Mucosa of descending colon (tissue), 3 donors: ENCODE measurements around the gene SLC27A1. TPM values are rescaled to one million over a fixed set of nuclear protein-coding genes. Genes with fewer than 3 reads are reported as not detected.

Experiments
- ATAC-seq: fragments of 200-7000 bp; cut with Tn5 transposase; one replicate; pipeline ENCODE4 v1.9.1; 2020; ENCODE audit warnings: mild to moderate bottlenecking, moderate library complexity
- DNase-seq, 3 donors: peaks; one replicate each; pipeline ENCODE4 v3.0.0-alpha.2; 2020
- H3K36me3 ChIP-seq: fragments of 200-600 bp; one replicate; pipeline ENCODE4 v1.8.0; 2021; ENCODE audit warnings: low read depth, mild to moderate bottlenecking
- H3K4me1 ChIP-seq: fragments of 200-600 bp; one replicate; pipeline ENCODE4 v1.8.0; 2021; ENCODE audit warnings: low read depth, mild to moderate bottlenecking
- H3K4me3 ChIP-seq: fragments of 200-600 bp; one replicate; pipeline ENCODE4 v1.8.0; 2021; ENCODE audit warnings: mild to moderate bottlenecking
- H3K9me3 ChIP-seq: fragments of 200-600 bp; one replicate; pipeline ENCODE4 v1.8.0; 2021; ENCODE audit warnings: mild to moderate bottlenecking
- intact Hi-C, 2 donors: fragments of 100-400 bp; cut with DNase I in 1 of 2; cut with micrococcal nuclease in 1 of 2; formaldehyde crosslinking; loops; one replicate each; pipeline versions ENCODE4 v1.11.0 to v1.11.1; 2022; cut with DNase I, micrococcal nuclease
- total RNA-seq, 3 donors: library from RNA; stranded (reverse); fragmentation: NEBNext Ultra II Directional in 2 of 3; extraction: Animal tissue kit (Norgen Biotek cat#: 25700) in 2 of 3; gene quantifications; one replicate each; pipeline versions ENCODE4 v1.2.1 to v1.2.4, GENCODE V29; 2021 to 2023
- TF ChIP-seq, protein P1 (sequence below): fragments of 200-600 bp; IDR thresholded peaks from one replicate; pipeline ENCODE4 v1.8.0; 2022; ENCODE audit warnings: antibody characterized with exemption, mild to moderate bottlenecking
- donor health status: DM: no; HTN: no; CAD: no; lungs with moderate emphysema.
- donor health status: DM: no; HTN: no; CAD: no.
- donor health status: DM: no; HTN: yes; CAD: no.

SLC27A1 gene
- total RNA-seq, 3 donors from 2014 or later = 5.7 to 17.2 (median 6.2) TPM

- H3K4me1 ChIP-seq = no peaks in the 10 kb centered on the region
- no peak for DNase-seq
- H3K9me3 ChIP-seq = no peaks in the 10 kb centered on the region
- TF ChIP-seq, protein P1, sequence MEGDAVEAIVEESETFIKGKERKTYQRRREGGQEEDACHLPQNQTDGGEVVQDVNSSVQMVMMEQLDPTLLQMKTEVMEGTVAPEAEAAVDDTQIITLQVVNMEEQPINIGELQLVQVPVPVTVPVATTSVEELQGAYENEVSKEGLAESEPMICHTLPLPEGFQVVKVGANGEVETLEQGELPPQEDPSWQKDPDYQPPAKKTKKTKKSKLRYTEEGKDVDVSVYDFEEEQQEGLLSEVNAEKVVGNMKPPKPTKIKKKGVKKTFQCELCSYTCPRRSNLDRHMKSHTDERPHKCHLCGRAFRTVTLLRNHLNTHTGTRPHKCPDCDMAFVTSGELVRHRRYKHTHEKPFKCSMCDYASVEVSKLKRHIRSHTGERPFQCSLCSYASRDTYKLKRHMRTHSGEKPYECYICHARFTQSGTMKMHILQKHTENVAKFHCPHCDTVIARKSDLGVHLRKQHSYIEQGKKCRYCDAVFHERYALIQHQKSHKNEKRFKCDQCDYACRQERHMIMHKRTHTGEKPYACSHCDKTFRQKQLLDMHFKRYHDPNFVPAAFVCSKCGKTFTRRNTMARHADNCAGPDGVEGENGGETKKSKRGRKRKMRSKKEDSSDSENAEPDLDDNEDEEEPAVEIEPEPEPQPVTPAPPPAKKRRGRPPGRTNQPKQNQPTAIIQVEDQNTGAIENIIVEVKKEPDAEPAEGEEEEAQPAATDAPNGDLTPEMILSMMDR = no peak
- intact Hi-C loops = no loop called here
- ATAC-seq = no peak
- H3K36me3 ChIP-seq = no peaks in the 10 kb centered on the region
- no peak overlapping the region for H3K4me3 ChIP-seq
Measured at GRCh38 chr19:17431417-17431816, 38.9 kb upstream of the SLC27A1 start.

DNA sequence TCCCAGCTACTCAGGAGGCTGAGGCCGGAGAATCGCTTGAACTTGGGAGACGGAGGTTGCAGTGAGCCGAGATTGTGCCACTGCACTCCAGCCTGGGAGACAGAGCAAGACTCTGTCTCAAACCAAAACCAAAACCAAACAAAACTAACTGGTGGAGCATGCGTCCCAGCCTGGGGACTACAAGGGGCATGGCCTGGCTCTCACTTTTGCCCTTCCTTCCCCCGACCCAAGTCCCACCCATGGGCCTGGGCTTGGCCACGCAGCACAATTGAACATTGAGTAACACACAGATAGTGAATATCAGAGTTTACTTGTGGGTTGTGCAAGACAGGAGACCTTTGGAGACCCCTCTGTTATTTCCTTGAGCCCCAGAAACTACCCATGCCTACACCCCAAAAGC, 35.1 kb upstream of the SLC27A1 start:
- intact Hi-C loops = no loop called here
- TF ChIP-seq, protein P1 = no peak
- no peak for ATAC-seq

DNA sequence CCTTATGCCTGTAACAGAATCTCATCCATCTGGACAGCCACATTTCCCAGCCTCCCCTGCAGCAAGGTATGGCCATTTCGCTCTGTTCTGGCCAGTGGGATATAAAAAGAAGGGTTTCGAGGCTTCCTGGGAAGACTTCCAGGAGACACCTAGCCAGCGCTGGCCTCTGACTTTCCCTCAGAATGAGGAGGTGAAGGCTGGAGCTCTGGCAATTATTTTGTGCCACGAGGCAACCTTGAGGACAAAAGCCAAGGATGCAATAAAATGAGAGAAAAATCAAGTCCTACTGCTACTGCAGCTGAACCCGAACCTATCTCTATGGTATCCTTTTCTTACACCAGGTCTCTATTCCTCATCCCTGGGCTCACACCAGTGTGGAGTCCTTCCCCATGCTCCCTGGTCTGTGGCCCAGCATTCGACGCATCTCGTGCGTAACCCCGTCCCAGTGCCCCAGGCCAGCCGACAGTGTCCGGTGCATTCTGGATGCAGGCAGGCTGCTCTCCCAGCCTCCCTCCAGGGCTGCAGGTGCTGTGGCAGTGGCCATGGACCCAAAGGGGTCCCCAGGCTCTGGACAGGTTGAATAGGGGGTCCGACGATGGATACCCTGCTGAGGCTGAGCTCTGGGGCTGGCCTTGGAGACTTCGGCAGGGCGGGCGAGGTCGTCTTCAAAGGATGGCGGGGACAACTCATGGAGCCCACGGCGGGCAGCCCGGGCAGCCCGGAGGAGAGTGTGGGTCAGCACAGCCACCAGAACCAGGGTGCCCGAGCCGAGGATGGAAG, 34.0 kb upstream of the SLC27A1 start:
- Histone ChIP-seq H3K4me3 (no peak overlapping the region), H3K9me3 (no peaks in the 10 kb centered on the region), H3K36me3 (no peaks in the 10 kb centered on the region), H3K4me1 (no peaks in the 10 kb centered on the region)
- no peak for DNase-seq
- intact Hi-C loops = no loop called here
- TF ChIP-seq, protein P1 = no peak
- ATAC-seq = no peak

More for the DNA sequence above, 35.1 kb upstream of the SLC27A1 start:
- Histone ChIP-seq H3K9me3 (no peaks in the 10 kb centered on the region), H3K36me3 (no peaks in the 10 kb centered on the region), H3K4me1 (no peaks in the 10 kb centered on the region), H3K4me3 (no peak overlapping the region)
- no peak for DNase-seq

GRCh38 chr19:17436874-17437267, 33.5 kb upstream of the SLC27A1 start:
- intact Hi-C loops = no loop called here
- no peak for ATAC-seq
- no peaks in the 10 kb centered on the region for H3K4me1 ChIP-seq
- no peaks in the 10 kb centered on the region for H3K9me3 ChIP-seq
- DNase-seq = no peak
- no peak overlapping the region for H3K4me3 ChIP-seq
- no peaks in the 10 kb centered on the region for H3K36me3 ChIP-seq
- TF ChIP-seq, protein P1 = no peak

DNA sequence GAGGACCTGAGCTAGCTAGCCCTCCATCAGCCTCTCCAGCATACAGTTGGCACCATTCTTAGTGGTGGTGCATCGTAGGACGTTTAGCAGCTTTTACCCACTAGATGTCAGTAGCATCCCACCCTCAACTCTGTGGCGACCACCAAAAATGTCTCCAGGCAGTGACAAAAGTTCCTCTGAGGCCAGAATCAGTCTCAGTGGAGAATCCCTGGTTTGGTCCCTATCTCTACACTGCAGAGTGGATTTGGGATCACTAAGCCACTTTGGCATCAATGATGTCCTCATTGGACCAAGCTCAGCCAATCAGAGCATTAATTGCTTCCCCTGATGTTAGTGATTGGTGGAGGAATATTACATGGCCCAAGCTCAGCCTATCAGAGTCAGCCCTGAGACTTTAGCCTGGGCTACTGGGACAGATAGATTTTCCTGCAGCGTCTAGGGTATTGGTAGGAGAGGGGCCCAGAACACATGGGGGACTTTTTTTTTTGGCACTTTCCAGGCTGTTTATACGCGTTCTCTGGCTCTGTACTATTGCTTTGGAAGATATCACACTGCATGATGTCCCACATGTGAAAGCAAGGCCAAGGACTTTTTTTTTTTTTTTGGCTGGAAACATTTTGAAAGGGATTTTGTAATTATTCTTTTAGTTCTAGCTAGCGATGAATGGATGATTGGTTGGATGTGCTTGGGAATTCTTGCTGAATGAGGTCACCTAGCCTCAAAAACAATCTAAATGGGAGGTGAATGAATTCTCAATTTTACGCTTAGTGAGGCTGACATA, 28.9 kb upstream of the SLC27A1 start:
- intact Hi-C loops = no loop called here
- Histone ChIP-seq H3K9me3 (no peaks in the 10 kb centered on the region), H3K4me3 (no peak overlapping the region), H3K36me3 (no peaks in the 10 kb centered on the region), H3K4me1 (no peaks in the 10 kb centered on the region)
- TF ChIP-seq, protein P1 = no peak
- ATAC-seq = peak; percentile 53
- DNase-seq = no peak
